GM18858 (cell line): ENCODE results near the gene MAMSTR.
"Not testable (repeated sequence)": the region's sequence is repeated elsewhere in the genome, so short reads cannot be mapped to it uniquely, and the experiment has no call there.

Experiments used
- ATAC-seq: cut with Tn5 transposase; IDR thresholded peaks from one replicate; pipeline ENCODE4 v1.9.1; 2021; ENCODE audit not compliant: unreplicated experiment

MAMSTR gene

DNA sequence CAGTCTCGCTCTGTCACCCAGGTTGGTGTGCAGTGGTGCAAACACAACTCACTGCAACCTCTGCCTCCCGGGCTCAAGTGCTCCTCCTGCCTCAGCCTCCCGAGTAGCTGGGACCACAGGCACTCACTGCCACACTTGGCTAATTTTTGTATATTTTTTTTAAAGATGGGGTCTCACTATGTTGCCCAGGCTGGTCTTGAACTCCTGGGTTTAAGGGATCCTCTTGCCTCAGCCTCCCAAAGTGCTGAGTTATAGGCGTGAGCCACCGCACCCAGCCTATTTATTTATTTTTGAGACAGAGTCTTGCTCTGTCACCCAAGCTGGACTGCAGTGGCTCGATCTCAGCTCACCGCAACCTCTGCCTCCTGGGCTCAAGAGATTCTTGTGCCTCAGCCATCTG lies 32.9 kb downstream of the MAMSTR start:
- not testable (repeated sequence) for ATAC-seq

DNA sequence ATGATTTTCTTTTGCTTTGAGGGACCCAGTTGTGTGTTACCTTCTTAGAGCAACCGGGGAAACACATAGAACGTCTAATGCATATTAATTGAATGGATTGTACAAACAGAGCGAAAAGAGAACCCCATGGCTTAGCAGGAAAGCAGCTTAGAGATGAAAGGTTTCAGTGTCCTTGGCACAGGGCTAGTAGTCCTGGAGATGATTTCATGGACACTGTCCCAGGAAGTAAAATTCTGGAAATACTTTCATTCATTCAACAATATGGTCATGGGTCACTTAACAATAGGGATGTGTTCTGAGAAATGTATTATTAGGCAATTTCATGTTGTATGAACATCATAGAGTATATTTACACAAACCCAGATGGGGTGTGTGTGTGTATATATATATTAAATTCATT lies 33.4 kb downstream of the MAMSTR start:
- no peak for ATAC-seq

DNA sequence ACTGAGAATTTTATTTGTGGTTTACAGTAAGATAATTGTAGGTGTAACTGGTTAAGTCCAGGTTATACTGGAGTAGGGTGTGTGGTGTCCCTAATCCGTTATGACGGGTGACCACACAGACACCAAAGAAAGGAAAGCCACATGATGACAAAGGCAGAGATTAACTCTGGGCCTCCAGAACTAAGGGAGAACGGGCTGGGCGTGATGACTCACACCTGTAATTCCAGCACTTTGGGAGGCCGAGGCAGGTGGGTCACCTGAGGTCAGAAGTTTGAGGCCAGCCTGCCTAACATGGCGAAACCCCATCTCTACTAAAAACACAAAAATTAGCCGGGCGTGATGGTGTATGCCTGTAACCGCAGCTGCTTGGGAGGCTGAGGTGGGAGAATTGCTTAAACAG lies 33.9 kb downstream of the MAMSTR start:
- no peak for ATAC-seq

DNA sequence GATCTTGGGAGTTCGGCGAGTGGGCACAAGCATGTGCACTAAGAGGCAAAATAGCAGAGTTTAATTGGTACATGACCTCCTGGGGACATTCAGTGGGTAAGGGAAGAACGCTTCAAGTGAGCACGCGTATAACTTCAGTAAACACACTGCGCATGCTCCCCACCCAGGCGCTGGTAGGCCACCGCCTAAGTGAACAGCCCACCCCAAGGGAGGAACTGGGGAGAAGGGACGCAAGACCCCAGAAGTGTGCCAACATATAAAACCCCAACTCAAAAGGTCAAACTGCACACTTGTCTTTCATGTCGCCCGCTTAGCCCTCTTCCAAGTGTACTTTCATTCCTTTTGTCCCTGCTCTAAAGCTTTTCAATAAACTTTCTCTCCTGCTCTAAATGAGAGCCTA lies 36.2 kb downstream of the MAMSTR start:
- ATAC-seq, result no peak

DNA sequence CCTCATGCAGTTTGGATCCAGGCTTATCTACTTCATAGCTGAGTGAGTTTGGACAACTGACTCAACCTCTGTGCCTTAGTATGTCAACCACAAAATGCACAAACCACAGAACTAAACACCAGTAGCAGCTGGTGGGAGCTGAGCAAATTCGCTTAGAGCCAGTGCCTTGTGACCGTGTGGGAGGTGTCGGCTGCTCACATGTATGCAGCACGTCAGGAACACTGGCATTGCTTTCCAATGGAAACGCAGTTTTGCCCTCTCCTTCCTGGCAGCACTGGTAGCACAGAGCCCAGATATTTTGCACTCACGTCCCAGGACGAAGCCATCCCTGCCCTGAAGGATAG lies 38.4 kb downstream of the MAMSTR start:
- ATAC-seq, result no peak

DNA sequence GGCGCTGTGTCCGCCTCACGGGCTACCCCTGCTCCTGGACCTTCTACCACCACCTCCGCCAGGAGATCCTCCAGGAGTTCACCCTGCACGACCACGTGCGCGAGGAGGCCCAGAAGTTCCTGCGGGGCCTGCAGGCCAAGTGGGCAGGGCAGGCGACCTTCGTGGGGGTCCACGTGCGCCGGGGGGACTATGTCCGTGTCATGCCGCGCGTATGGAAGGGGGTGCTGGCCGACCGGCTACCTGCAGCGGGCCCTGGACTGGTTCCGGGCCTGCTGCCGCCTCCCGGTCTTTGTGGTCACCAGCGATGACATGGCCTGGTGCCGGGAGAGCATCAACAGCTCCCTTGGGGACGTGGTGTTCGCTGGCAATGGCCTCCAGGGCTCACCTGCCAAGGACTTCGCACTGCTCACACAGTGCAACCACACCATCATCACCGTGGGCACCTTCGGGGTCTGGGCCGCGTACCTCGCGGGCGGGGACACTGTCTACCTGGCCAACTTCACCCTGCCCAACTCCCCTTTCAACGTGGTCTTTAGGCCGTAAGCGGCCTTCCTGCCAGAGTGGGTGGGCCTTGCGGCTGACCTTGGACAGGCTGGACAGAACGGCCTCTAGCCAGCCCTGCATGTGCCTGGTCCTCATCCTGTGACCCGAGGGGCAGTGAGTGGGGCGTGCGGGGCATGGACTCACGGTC lies 38.9 kb downstream of the MAMSTR start:
- ATAC-seq, result no peak

DNA sequence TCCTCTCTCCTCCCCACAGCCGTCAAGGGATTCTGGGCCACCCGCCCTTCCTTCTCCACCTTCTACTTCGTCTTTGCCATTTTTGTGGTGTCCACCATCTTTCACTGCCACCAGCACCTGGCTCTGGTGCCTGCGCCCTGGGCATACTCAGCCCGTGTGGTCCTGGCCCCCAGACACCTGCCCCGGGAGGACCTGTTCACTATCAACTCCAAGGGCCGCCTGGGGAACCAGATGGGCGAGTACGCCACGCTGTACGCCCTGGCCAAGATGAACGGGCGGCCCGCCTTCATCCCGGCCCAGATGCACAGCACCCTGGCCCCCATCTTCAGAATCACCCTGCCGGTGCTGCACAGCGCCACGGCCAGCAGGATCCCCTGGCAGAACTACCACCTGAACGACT lies 39.5 kb downstream of the MAMSTR start:
- not testable (repeated sequence) for ATAC-seq

DNA sequence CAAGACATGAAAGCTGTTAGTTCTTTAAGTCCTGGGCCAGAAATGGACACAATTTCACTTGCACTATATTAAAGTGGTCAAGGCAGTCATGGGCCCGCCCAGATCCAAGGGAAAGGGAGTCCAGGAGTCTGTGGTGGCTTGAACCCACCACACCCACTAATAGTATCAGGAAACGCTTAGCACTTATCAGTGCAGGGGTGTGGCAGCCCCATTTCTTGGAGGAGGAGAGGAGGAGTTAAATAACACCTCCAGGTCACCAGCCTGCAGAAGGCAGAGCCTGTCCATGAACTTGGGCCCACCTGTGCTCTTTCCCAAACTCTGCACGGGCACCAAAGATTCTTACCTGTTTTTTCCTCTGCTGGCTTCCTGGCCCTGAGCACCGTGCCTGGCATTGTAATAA lies 41.3 kb downstream of the MAMSTR start:
- no peak for ATAC-seq

DNA sequence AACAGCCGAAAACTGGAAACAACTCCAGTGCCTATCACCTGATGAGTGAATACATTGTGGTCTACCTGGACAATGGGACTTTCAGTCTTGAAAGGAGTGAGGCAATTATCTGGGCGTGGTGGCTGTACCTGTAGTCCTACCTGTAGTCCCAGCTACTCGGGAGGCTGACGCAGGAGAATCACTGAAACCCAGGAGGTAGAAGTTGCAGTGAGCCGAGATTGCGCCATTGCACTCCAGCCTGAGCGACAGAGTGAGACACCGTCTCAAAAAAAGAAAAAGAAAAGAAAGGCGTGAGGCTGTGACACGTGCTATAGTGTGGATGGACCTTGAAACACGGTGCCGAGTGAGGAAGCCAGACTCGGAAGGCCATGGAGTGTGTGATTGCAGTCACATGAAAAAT lies 42.6 kb downstream of the MAMSTR start:
- no peak for ATAC-seq

DNA sequence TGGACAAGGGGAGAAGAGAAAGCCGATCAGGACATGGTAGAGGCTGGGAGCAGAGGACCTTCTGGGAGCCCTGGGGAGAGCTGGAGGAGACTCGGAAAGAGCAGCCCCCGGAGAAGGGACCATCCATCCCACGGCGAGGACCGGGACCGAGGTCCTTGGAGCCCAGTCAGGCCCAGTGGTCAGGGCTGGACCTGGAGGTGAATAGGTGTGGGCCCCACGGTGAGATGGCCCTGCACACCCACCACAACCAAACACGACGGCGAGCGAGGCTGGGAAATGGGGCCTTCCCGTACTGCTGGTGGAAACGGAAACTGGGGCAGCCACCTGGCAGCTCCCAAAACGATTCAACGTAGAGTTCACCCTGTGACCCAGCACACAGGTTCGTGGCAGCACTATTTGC lies 43.0 kb downstream of the MAMSTR start:
- no peak for ATAC-seq

DNA sequence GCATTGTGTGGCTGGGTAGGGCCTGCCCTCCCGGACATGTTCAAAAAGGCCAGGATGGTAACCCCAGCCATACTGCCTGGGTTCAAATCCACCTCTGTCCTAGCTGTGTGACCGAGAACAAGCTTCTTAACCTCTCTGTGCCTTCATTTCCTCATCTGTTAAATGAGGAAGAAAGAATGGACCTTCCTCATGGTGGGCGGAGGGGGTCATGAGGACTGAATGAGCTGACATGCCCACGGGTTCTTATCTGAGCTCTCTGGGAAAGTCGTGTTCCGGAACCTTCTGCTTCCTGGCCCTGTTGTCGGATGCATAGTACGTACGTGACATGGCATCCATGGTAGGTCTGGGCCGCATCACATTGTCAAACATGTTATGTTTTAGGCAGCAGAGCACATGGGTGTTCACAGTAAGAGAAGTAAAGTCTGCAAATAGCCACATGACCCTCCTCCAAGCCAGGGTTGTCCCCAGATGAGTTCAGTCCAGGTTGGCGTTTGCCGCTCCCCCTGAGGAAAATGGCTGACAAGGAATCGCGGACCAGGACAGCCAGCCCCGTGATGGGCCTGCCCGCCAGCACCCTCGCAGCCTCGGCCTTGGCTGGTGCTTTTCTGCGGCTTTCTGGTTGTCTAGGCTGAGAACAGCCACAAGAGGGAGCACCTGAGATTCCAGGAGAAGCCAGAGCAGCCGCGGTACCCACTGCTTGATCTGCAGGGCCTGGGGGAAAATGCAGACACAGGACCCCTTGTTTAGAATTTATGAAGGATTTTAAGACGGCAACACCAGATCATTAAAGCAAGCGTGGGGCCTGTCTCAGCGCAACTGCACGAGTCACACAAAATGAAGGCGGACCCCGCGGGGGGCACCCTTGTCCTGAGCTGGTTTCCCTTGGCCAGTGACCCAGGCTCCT lies 44.4 kb downstream of the MAMSTR start:
- ATAC-seq, result no peak

DNA sequence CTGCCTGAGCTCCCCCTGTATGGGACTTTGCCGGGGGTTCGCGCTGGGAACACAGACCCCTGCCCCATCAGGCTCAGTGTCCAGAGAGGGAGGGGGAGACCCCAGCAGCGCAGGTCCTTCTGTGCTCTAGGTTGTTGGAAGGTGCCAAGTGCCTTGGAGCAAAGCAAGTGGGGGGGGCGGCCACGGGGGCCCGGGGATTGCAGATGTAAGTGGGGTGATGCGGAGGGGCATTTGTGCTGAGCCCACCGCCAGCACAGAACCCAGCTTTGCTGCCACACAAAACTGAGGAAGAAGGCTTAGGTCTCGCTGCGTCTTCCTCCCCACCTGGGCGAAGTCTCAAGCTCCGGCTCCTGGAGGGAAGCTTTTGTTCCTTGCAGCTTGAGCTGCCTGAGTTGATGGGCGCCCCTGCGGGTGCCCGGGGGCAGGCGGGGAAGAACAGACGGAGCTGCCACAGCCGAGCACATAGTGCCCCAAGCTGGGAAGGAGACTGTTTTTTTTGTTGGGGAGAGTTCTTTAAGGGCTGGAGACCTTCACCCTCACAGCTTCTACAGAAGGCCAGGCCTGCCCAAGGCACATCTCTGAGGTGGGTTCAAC lies 45.2 kb downstream of the MAMSTR start:
- no peak for ATAC-seq

DNA sequence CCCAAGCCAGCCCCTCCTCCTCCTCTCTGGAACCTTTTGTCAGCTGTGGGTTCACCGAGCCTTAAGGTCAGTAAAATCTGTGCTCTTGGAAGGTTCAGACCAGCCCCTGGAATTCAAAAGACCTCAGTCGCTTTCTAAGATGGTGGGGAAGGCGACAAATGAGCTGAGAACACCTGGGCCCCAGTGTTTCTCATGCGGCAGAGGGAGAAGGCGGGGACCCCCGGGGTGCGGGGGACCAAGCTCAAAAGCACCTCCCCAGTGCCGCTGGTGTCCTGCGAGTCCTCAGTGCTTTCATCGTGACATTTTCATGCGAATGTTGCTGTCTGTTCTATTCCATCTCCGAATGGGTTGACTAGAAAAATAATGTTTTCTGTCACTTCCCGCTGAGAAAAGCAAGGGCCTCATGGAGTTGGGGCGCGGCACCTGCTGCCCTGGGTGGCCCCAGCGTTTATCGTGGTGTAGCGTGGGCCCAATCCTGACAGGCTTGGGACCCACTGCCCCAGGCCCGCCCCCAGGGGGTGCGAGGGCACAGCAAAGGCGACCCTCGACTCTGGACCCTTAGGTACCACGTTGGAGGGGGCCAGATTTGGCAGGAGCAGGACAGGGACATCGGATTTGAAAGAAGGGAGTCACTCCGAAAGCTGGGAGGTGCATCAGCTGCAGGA lies 46.0 kb downstream of the MAMSTR start:
- no peak for ATAC-seq

DNA sequence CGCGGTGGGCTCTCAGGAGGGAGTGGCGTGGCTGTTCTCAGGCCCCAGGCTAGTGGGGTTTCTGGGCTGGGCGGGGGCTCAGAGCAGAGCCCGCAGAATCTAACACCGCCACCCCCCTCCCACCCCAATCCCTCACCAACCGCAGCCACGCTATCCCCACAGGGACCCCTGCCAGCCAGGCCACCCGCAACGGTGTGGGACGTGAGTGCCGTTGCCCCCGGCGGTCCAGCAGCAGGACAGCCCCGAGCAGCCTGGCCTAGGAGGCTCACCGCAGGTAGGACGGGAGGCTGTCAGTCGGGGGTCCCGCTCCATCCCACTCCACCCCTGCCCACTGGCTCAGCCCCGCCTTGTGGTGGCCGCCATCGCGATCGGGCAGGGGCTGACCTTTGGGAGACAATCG lies 46.5 kb downstream of the MAMSTR start, which contains the start of gene NTN5:
Gene NTN5, minus strand, starts transcription at position 24 of the 400 bp plus-strand sequence. CDS start 2,031 bp downstream, outside the sequence.
- no peak for ATAC-seq

DNA sequence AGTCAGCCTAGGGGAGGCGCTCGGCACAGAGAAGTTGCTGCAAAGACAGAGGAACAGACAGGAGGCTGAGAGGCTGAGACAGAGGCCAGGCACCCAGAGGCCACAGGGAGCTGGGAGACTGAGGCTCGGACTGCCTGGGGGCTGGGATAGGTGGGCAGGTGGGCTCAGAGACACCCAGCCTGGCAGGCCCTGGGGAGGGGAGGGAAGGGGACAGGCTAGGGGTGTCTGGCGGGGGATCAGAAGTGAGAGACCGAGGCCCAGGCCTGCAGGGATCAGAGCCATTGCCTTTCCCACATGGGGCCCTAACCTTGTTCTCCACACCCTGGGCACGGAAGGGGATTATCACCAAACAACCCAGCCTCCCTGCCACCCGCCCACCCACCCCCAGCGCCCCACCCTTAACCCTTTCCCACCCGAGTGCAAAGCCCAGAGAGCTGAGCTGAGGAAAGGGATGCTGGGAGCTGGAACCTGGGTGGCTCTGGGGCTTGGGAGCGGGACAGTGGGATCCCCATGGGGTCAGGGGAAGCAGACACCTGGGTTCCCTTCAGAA lies 48.0 kb downstream of the MAMSTR start:
- ATAC-seq, result no peak

DNA sequence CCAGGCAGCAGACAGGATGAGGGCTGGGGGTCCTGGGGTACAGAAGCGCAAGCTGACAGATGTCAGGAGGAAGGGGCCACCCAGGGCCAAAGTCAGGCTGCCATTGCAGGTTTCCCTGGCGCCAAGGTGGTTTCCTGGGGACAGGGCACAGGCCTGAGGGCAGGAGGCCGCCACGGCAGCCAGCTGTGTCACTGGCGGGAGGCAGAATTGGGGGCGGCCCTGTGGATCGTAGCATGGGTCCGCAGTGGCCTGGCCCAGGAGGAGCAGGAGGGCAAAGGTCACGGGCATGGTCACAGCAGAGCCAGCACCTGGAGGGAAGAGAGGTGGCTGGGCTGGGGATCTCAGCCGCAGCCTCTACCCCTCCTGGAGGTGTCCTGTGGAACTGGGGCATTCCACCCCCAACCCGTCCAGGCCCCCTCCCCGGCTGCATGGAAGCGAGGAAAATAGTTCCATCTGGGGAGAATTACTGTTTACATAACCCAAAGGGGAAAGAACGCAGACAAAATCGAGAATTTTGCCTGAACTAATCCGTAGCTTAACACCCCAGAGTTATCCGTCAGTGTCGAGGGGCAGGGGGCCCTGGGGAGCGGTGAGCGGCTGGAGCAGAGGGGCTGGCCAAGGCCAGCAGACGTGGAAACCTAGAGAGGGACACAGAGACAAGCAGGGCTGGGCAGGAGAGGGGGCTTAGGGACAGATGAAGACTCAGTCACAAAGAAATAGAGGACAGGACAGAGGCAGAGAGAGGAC lies 48.7 kb downstream of the MAMSTR start:
- no peak for ATAC-seq

DNA sequence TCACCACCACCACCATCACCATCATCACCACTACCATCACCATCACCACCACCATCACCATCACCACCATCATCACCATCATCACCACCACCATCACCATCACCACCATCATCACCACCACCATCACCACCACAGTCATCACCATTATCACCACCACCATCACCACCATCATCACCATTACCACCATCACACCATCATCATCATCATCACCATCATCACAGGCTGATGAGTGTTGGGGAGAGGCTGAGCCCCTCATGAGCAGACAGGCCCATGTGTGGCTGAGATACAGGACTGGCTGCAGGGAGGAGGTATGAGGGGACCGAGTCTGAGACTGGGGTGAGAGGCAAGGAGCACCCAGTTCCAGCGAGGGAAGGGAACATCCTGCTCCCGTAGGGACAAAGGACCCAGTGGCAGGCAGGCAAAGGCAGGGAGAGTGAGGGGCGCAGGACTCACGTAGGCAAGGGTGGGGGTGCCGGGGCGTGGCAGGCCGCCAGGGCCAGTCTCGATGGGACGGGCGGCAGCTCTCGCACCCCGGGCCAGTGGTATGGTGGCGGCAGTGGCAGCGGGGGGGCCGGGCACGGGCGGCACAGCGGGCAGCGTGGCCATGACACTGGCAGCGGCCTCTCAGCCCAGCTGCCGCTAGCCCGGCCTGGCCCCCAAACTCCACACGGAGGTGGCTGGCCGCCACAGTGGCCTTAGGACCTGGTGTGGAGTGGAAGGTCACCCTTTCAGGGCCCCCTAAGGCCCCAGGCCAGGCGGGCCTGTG lies 49.4 kb downstream of the MAMSTR start:
- no peak for ATAC-seq

DNA sequence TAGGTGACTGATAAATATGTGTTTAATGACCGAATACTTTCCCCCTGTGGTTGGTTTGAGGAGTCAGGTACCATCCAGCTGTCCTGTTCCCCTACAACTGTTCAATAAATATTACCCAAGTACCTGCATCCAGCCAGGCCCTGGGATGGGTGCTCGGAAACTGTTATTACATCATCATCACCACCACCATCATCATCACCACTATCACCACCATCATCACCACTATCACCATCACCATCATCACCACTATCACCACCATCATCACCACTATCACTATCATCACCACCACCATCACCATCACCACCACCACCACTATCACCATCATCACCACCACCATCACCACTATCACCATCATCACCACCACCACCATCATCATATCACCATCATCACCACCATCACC lies 50.8 kb downstream of the MAMSTR start:
- no peak for ATAC-seq

DNA sequence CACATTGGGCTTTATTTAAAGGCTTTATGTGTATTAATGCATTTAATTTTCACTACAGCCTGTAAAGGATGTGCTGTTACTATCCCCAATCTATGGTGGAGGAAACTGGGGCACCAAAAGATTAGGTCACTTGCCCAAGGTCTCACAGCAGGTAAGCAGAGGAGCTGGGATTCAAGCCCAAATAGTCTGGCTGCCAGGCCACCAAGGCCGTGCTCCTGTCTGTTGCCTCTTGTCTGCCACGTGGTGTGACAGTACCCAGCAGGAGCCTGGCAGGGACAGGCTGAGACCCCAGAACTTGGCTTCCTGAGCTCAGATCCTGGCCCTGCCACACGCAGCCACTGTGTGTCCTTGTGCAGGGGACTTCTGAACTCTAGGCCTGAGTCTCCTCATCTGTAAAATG lies 51.2 kb downstream of the MAMSTR start:
- no peak for ATAC-seq

DNA sequence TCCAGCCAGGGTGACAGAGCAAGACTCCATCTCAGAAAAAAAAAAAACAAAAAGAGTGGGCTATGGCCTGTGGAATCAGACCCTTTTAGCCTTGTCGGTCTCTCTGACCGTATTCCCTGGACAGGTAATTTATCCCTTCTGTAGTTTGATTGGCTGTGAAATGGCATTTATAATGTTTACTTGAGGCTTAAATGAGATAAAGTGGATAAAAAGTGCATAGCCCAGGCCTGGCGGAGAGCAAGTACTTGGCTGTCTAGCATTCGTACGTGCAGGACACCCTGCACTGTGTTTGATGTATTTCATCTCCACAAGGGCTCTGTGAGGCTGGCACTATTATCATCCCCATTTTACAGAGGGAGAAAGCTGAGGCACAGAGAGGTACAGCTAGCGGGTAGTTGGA lies 53.7 kb downstream of the MAMSTR start:
- no peak for ATAC-seq
